AG10803 (cell line): Measurements from ENCODE around the gene SLC35E3.

Experiments
- DNase-seq: peaks from one replicate; pipeline ENCODE4 v3.0.0; 2010; ENCODE audit warnings: low read depth
- H3K4me3 ChIP-seq: 2 replicates; pipeline ENCODE4 v1.5.1; 2011; ENCODE audit warnings: mild to moderate bottlenecking, low read length, control low read depth
- TF ChIP-seq, protein P1 (sequence below): conservative IDR thresholded peaks from 2 replicates; pipeline ENCODE4 v1.5.1; 2011; ENCODE audit warnings: mild to moderate bottlenecking, low read length, control low read depth, inconsistent platforms

SLC35E3 gene

GRCh38 chr12:68780731-68781130 lies 34.8 kb downstream of the SLC35E3 start:
- TF ChIP-seq, protein P1, sequence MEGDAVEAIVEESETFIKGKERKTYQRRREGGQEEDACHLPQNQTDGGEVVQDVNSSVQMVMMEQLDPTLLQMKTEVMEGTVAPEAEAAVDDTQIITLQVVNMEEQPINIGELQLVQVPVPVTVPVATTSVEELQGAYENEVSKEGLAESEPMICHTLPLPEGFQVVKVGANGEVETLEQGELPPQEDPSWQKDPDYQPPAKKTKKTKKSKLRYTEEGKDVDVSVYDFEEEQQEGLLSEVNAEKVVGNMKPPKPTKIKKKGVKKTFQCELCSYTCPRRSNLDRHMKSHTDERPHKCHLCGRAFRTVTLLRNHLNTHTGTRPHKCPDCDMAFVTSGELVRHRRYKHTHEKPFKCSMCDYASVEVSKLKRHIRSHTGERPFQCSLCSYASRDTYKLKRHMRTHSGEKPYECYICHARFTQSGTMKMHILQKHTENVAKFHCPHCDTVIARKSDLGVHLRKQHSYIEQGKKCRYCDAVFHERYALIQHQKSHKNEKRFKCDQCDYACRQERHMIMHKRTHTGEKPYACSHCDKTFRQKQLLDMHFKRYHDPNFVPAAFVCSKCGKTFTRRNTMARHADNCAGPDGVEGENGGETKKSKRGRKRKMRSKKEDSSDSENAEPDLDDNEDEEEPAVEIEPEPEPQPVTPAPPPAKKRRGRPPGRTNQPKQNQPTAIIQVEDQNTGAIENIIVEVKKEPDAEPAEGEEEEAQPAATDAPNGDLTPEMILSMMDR: no peak
- no peak for DNase-seq
- H3K4me3 ChIP-seq: no peak overlapping the region

- TF ChIP-seq, protein P1: no peak
- H3K4me3 ChIP-seq: no peak overlapping the region
- no peak for DNase-seq
Observed at GRCh38 chr12:68781728-68782127, 35.8 kb downstream of the SLC35E3 start.

DNA sequence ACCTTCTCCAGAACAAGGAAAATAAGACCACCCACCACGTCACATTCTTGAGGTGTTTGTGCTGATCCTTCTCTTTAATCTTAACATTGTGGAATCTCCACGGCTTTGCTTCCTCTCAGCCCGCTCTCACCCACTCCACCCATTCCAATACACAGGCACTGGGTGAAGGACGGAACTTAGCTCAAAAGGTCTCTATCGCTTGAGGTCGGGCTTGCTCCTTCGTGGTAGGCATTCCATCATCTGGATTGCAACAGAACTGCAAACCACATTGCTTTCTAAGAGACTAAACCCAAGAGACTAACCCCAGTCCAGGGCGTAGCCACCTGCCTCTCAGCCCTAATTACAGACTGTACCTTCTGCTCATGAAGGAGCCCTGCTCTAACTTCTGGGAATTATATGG lies 38.0 kb downstream of the SLC35E3 start:
- DNase-seq: peak; percentile 16
- H3K4me3 ChIP-seq: no peak overlapping the region
- TF ChIP-seq, protein P1: no peak

DNA sequence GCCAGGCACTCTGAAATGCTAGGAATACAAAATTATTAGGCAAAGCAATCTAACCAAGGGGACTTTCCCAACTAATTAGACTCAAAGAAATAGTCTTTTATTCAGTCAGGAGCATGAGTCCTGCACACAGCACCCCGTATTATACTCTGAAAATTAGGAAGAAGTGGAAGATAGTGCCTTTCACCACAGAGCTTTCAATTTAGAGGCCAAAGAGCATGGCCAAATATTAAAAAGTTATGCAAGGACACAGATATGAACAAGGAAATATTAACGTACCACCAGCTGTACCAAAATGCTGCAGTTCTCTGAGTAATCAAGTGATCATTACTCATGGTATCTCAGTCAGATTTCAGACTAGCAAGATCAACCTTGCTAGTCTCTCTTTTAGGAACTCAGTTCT lies 39.4 kb downstream of the SLC35E3 start:
- no peak for DNase-seq
- H3K4me3 ChIP-seq: no peak overlapping the region

DNA sequence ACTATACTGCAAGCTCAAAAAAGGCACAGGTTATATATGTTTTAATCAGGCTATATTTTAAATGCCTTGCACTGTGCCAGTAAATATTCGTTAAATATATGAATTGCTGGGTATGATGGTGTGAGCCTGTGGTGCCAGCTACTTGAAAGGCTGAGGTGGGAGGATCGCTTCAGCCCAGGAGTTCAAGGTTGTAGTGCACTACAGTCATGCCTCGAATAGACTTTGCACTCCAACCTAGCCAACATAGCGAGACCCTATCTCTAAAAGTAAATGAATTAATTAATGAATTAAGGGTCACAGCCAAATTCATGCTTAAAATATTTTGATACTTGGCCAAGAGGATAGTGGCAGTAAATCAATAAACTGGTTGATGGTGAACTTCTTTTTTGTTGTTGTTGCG lies 39.8 kb downstream of the SLC35E3 start:
- TF ChIP-seq, protein P1: no peak
- no peak for DNase-seq
- no peak overlapping the region for H3K4me3 ChIP-seq

More for the DNA sequence above, 39.4 kb downstream of the SLC35E3 start:
- TF ChIP-seq, protein P1: no peak

- TF ChIP-seq, protein P1: no peak
- no peak overlapping the region for H3K4me3 ChIP-seq
- DNase-seq: no peak
Observed at GRCh38 chr12:68786929-68787328, 41.0 kb downstream of the SLC35E3 start.

GRCh38 chr12:68788554-68789143 lies 42.7 kb downstream of the SLC35E3 start:
- TF ChIP-seq, protein P1: no peak
- no peak overlapping the region for H3K4me3 ChIP-seq
- DNase-seq: no peak
